A549 (cell line): Measurements from ENCODE around the gene HTR2A. TPM values are rescaled to one million over a fixed set of nuclear protein-coding genes. Genes with fewer than 3 reads are reported as not detected.

Experiments used
- ATAC-seq, 2 experiments: fragments of 200-7000 bp in 1 of 2; fragments of >200 bp in 1 of 2; cut with Nextera tagmentation in 1 of 2; cut with Tn5 transposase in 1 of 2; 3 replicates each; pipeline versions ENCODE4 v1.8.0 to v1.9.1; 2018 to 2020; ENCODE audit warnings: mild to moderate bottlenecking in 1 of 2, moderate library complexity in 1 of 2
- CTCF ChIA-PET: fragments of 300-600 bp; sonication (Branson Sonifier 250); formaldehyde crosslinking; extraction: SDS; loops from one replicate; lab custom pipeline; 2021; ENCODE audit warnings: antibody characterized with exemption, inconsistent platforms; lab: Yijun Ruan, JAX
- POLR2A ChIA-PET: fragments of 350-600 bp; formaldehyde crosslinking; extraction: SDS; loops from one replicate; lab custom pipeline; 2021; ENCODE audit warnings: antibody characterized with exemption, inconsistent platforms; lab: Yijun Ruan, JAX
- DNase-seq, 2 experiments: peaks; one replicate each; pipeline versions ENCODE4 v3.0.0 to v3.0.0-alpha.2; 2011 to 2016; ENCODE audit warnings: low read depth in 1 of 2, low spot score in 1 of 2
- FAIRE-seq: peaks from 2 replicates; lab custom pipeline; 2011; peaks lifted over from hg19 to GRCh38; lab: Jason Lieb, UNC
- H3K27ac ChIP-seq, 2 experiments: fragments of >200 bp; sonication (Bioruptor Twin); formaldehyde crosslinking; 3 replicates each; pipeline ENCODE4 v1.5.1; 2016 to 2017
- H3K4me1 ChIP-seq: fragments of >200 bp; sonication (Bioruptor Twin); formaldehyde crosslinking; 3 replicates; pipeline ENCODE4 v1.6.1; 2016
- H3K4me2 ChIP-seq: fragments of >200 bp; sonication (Bioruptor Twin); formaldehyde crosslinking; 3 replicates; pipeline ENCODE4 v1.6.1; 2016
- H3K4me3 ChIP-seq: fragments of >200 bp; sonication (Bioruptor Twin); formaldehyde crosslinking; 3 replicates; pipeline ENCODE4 v1.5.1; 2016
- H3K9me3 ChIP-seq: fragments of >200 bp; sonication (Bioruptor Twin); formaldehyde crosslinking; 3 replicates; pipeline ENCODE4 v1.6.1; 2016
- FOSB ChIP-seq: fragments of 250-450 bp; sonication (Bioruptor Pico); IDR thresholded peaks from 2 replicates; pipeline ENCODE4 v1.5.0; 2020; ENCODE audit warnings: mild to moderate bottlenecking, moderate library complexity
- FOSL2 ChIP-seq, 2 experiments: fragments of 450-650 bp in 1 of 2; fragments of >200 bp in 1 of 2; sonication (Bioruptor Twin) in 1 of 2; formaldehyde crosslinking; IDR thresholded peaks; 2 replicates each; pipeline versions ENCODE4 v1.5.0 to v1.6.1; 2016 to 2020; ENCODE audit warnings: mild to moderate bottlenecking in 1 of 2, moderate library complexity in 1 of 2
- FOXS1 ChIP-seq: fragments of 250-450 bp; sonication (Bioruptor Pico); IDR thresholded peaks from 2 replicates; pipeline ENCODE4 v1.5.0; 2020; ENCODE audit warnings: mild to moderate bottlenecking, moderate library complexity
- GATA3 ChIP-seq: IDR thresholded peaks from 2 replicates; pipeline ENCODE4 v1.6.1; 2012; ENCODE audit warnings: borderline replicate concordance
- HDAC2 ChIP-seq: fragments of 200-600 bp; sonication (generic); IDR thresholded peaks from 2 replicates; pipeline ENCODE4 v1.6.1; 2016
- HES2 ChIP-seq: fragments of >200 bp; sonication (Bioruptor Twin); formaldehyde crosslinking; IDR thresholded peaks from 2 replicates; pipeline ENCODE4 v1.6.1; 2016
- HOXA7 ChIP-seq: fragments of 250-450 bp; sonication (Bioruptor Pico); IDR thresholded peaks from 2 replicates; pipeline ENCODE4 v1.5.0; 2020; ENCODE audit warnings: mild to moderate bottlenecking, moderate library complexity
- HOXB5 ChIP-seq: fragments of 250-450 bp; sonication (Bioruptor Pico); IDR thresholded peaks from 2 replicates; pipeline ENCODE4 v1.5.0; 2020; ENCODE audit warnings: mild to moderate bottlenecking, moderate library complexity
- JUN ChIP-seq, 2 experiments: fragments of >200 bp; sonication (Bioruptor Twin); formaldehyde crosslinking; IDR thresholded peaks; 2 replicates in 1 of 2; 3 replicates in 1 of 2; pipeline ENCODE4 v1.6.1; 2016 to 2017
- JUNB ChIP-seq: fragments of >200 bp; sonication (Bioruptor Twin); formaldehyde crosslinking; IDR thresholded peaks from 2 replicates; pipeline ENCODE4 v1.6.1; 2016
- MAZ ChIP-seq: fragments of 150-350 bp; IDR thresholded peaks from 2 replicates; pipeline ENCODE4 v1.6.1; 2014; ENCODE audit warnings: antibody characterized with exemption, low read depth, low read length, borderline replicate concordance
- NFE2L2 ChIP-seq: fragments of 150-350 bp; conservative IDR thresholded peaks from 2 replicates; pipeline ENCODE4 v1.6.1; 2014; ENCODE audit warnings: low read length
- NPAS2 ChIP-seq: fragments of 250-450 bp; sonication (Bioruptor Pico); IDR thresholded peaks from 2 replicates; pipeline ENCODE4 v1.8.0; 2022; ENCODE audit warnings: mild to moderate bottlenecking, moderate library complexity, borderline replicate concordance
- PBX3 ChIP-seq: IDR thresholded peaks from 2 replicates; pipeline ENCODE4 v1.6.1; 2012
- PHF8 ChIP-seq: fragments of 200-600 bp; sonication (generic); IDR thresholded peaks from 2 replicates; pipeline ENCODE4 v1.6.1; 2016; ENCODE audit warnings: low read depth, mild to moderate bottlenecking, antibody characterized with exemption, moderate library complexity, borderline replicate concordance
- POLR2A ChIP-seq: IDR thresholded peaks from 2 replicates; pipeline ENCODE4 v1.6.1; 2012; ENCODE audit warnings: mild to moderate bottlenecking, low read length
- POLR2AphosphoS2 ChIP-seq: conservative IDR thresholded peaks from 2 replicates; pipeline ENCODE4 v1.6.1; 2012; ENCODE audit warnings: low read length, improper control_type of control experiment, inconsistent platforms
- RAD21 ChIP-seq, 2 experiments: fragments of >200 bp in 1 of 2; sonication (Bioruptor Twin) in 1 of 2; formaldehyde crosslinking in 1 of 2; IDR thresholded peaks in 1 of 2; conservative IDR thresholded peaks in 1 of 2; 2 replicates in 1 of 2; 3 replicates in 1 of 2; pipeline ENCODE4 v1.6.1; 2012 to 2018; ENCODE audit warnings: inconsistent platforms in 1 of 2
- REST ChIP-seq: fragments of 200-600 bp; sonication (generic); IDR thresholded peaks from 2 replicates; pipeline ENCODE4 v1.6.1; 2016; ENCODE audit warnings: antibody characterized with exemption, mild to moderate bottlenecking, moderate library complexity
- SMC3 ChIP-seq: fragments of >200 bp; sonication (Bioruptor Twin); formaldehyde crosslinking; IDR thresholded peaks from 3 replicates; pipeline ENCODE4 v1.6.1; 2018; ENCODE audit warnings: inconsistent platforms
- TP53 ChIP-seq: fragments of 250-450 bp; sonication (Bioruptor Pico); IDR thresholded peaks from 2 replicates; pipeline ENCODE4 v1.5.0; 2021; ENCODE audit warnings: mild to moderate bottlenecking, moderate library complexity
- ZC3H11A ChIP-seq: fragments of 450-650 bp; IDR thresholded peaks from 2 replicates; pipeline ENCODE4 v1.6.1; 2014; ENCODE audit warnings: antibody characterized with exemption, mild to moderate bottlenecking
- ZNF302 ChIP-seq: fragments of 250-450 bp; sonication (Bioruptor Pico); IDR thresholded peaks from 2 replicates; pipeline ENCODE4 v1.9.0; 2021; ENCODE audit warnings: inconsistent platforms, mild to moderate bottlenecking, moderate library complexity
- ZSCAN20 ChIP-seq: fragments of 250-450 bp; sonication (Bioruptor Pico); IDR thresholded peaks from 2 replicates; pipeline ENCODE4 v1.8.0; 2022; ENCODE audit warnings: mild to moderate bottlenecking, moderate library complexity
- WGBS: methylation state at CpG from one replicate; pipeline ENCODE4 v1.1.6; 2017; ENCODE audit errors: missing lambda C conversion rate; 5-methylcytosine and 5-hydroxymethylcytosine counted together
- polyA plus RNA-seq, 4 experiments: library from polyadenylated mRNA; depleted of rRNA in 3 of 4; stranded (reverse); fragments of >200 nt; fragmentation: RNase III in 1 of 4; extraction: RNeasy Plus Mini Kit Qiagen cat#74134 plus additional on column Dnase treatment in 1 of 4; gene quantifications; 2 replicates in 3 of 4; 3 replicates in 1 of 4; pipeline ENCODE4 v1.2.3, GENCODE V29; 2011 to 2017
- TF ChIP-seq, protein P1 (sequence below): fragments of 150-350 bp; IDR thresholded peaks from 2 replicates; pipeline ENCODE4 v1.6.1; 2014; ENCODE audit warnings: low read depth, mild to moderate bottlenecking, low read length
- TF ChIP-seq, protein P2 (sequence below): fragments of 250-450 bp; sonication (Bioruptor Pico); IDR thresholded peaks from 2 replicates; pipeline ENCODE4 v1.5.0; 2021; ENCODE audit warnings: mild to moderate bottlenecking, moderate library complexity, borderline replicate concordance

HTR2A gene
- polyA plus RNA-seq, 2 of the 4 experiments (the other 2 are of a cell fraction) = not detected

GRCh38 chr13:46797501-46798237 lies 99.2 kb downstream of the HTR2A start:
- peaks cover 14% of the 10 kb centered on the region; the same call in 1 of the 3 replicates for H3K4me1 ChIP-seq
- ATAC-seq = no peak
- H3K27ac ChIP-seq = peak overlapping the region; percentile 95 to 98
- peak overlapping the region; percentile 94 for H3K4me2 ChIP-seq
- POLR2A ChIA-PET = no interaction called here
- no peak for DNase-seq
- TF ChIP-seq FOXS1 = no peak
- no peak for TF ChIP-seq FOSL2 (IDR thresholded peaks at IDR 0.05)
- TF ChIP-seq FOSL2 (CRISPR knock-in tag; IDR thresholded peaks at IDR 0.05) = no peak
- TF ChIP-seq REST = 0 out of 2 replicates have a peak, but pooled peaks have one; percentile 0
- TF ChIP-seq JUNB = no peak
- TF ChIP-seq, all 56 proteins: peak for 1
- CTCF ChIA-PET = no interaction called here
- Histone ChIP-seq H3K4me3 (peak overlapping the region; percentile 89), H3K9me3 (no peaks in the 10 kb centered on the region)
- no peak for FAIRE-seq
- WGBS = 64% methylated on average over 9 of the region's 9 CpGs

GRCh38 chr13:46796515-46797474 lies 100.1 kb downstream of the HTR2A start, which contains the start of gene ESD:
ESD (minus strand) TSS chr13:46797161; CDS start chr13:46791413, 5,748 bp downstream.
- peak within 1 kb of the TSS; percentile 89 for H3K4me3 ChIP-seq
- ChIA-PET CTCF (interaction anchor here (1.1 to 1.4 kb wide), 3 partner anchors 32 to 265 kb away, joined by 3 to 7 read pairs (median 3); no protein-coding TSS in a partner anchor), POLR2A (no interaction called here)
- DNase-seq = peak; percentile 62 to 90
- H3K27ac ChIP-seq = peak within 1 kb of the TSS; percentile 95 to 98
- H3K9me3 ChIP-seq = no peaks in the 10 kb centered on the region
- no peak for FAIRE-seq
- 3% methylated on average over 45 of the region's 77 CpGs for WGBS
- peak within 1 kb of the TSS; percentile 94 for H3K4me2 ChIP-seq
- peak; percentile 96 for ATAC-seq
- H3K4me1 ChIP-seq = peaks cover 14% of the 10 kb centered on the region; the same call in 1 of the 3 replicates
- TF ChIP-seq SMC3 = no peak
- TF ChIP-seq JUNB = no peak
- TF ChIP-seq HES2 = no peak
- TF ChIP-seq FOSB = no peak
- TF ChIP-seq, protein P1, sequence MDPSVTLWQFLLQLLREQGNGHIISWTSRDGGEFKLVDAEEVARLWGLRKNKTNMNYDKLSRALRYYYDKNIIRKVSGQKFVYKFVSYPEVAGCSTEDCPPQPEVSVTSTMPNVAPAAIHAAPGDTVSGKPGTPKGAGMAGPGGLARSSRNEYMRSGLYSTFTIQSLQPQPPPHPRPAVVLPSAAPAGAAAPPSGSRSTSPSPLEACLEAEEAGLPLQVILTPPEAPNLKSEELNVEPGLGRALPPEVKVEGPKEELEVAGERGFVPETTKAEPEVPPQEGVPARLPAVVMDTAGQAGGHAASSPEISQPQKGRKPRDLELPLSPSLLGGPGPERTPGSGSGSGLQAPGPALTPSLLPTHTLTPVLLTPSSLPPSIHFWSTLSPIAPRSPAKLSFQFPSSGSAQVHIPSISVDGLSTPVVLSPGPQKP = no peak
- TF ChIP-seq NFE2L2 = no peak
- peak; percentile 46; the same call in 1 of the 2 replicates for TF ChIP-seq ZNF302 (CRISPR knock-in tag)
- TF ChIP-seq GATA3 = no peak
- TF ChIP-seq, protein P2, sequence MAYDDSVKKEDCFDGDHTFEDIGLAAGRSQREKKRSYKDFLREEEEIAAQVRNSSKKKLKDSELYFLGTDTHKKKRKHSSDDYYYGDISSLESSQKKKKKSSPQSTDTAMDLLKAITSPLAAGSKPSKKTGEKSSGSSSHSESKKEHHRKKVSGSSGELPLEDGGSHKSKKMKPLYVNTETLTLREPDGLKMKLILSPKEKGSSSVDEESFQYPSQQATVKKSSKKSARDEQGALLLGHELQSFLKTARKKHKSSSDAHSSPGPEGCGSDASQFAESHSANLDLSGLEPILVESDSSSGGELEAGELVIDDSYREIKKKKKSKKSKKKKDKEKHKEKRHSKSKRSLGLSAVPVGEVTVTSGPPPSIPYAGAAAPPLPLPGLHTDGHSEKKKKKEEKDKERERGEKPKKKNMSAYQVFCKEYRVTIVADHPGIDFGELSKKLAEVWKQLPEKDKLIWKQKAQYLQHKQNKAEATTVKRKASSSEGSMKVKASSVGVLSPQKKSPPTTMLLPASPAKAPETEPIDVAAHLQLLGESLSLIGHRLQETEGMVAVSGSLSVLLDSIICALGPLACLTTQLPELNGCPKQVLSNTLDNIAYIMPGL = no peak
- no peak for TF ChIP-seq ZSCAN20 (CRISPR knock-in tag)
- TF ChIP-seq JUN (IDR thresholded peaks at IDR 0.05) = peak; percentile 63 to 73
- no peak for TF ChIP-seq POLR2AphosphoS2
- no peak for TF ChIP-seq HOXB5 (CRISPR knock-in tag)
- TF ChIP-seq ZC3H11A = no peak
- TF ChIP-seq NPAS2 (CRISPR knock-in tag) = 0 out of 2 replicates have a peak, but pooled peaks have one; percentile 22
- TF ChIP-seq HOXA7 (CRISPR knock-in tag) = no peak
- TF ChIP-seq POLR2A = peak; percentile 48; the same call in 1 of the 2 replicates
- TF ChIP-seq FOXS1 = no peak
- TF ChIP-seq MAZ = no peak
- TF ChIP-seq HDAC2 = no peak
- TF ChIP-seq PHF8 = peak; percentile 73
- no peak for TF ChIP-seq RAD21 (conservative IDR thresholded peaks at IDR 0.05 in 1 of 2, IDR thresholded peaks at IDR 0.05 in 1 of 2)
- TF ChIP-seq PBX3 = no peak
- TF ChIP-seq TP53 (CRISPR knock-in tag) = peak; percentile 74; the same call in 1 of the 2 replicates
